GM12878 (cell line): ENCODE data around the gene AQP3. TPM values are rescaled to one million over a fixed set of nuclear protein-coding genes. Genes with fewer than 3 reads are reported as not detected.

ENCODE experiments used
- EED ChIP-seq: sonication (generic); IDR thresholded peaks from 2 replicates; pipeline ENCODE4 v1.6.1; 2016; ENCODE audit warnings: antibody characterized with exemption, low read depth
- HDAC6 ChIP-seq: fragments of 200-600 bp; sonication (generic); IDR thresholded peaks from one replicate; pipeline ENCODE4 v1.8.0; 2017; ENCODE audit warnings: antibody characterized with exemption; ENCODE audit not compliant: unreplicated experiment
- MYC ChIP-seq: IDR thresholded peaks from 2 replicates; pipeline ENCODE4 v1.6.1; 2011; ENCODE audit warnings: mild to moderate bottlenecking, low read length, moderate library complexity, inconsistent platforms; ENCODE audit not compliant: insufficient read depth, insufficient replicate concordance, insufficient read length, severe bottlenecking
- NFYA ChIP-seq: IDR thresholded peaks from 2 replicates; pipeline ENCODE4 v1.6.1; 2011; ENCODE audit warnings: low read depth, mild to moderate bottlenecking, low read length, improper control_type of control experiment, borderline replicate concordance
- NRF1 ChIP-seq: conservative IDR thresholded peaks from 2 replicates; pipeline ENCODE4 v1.6.1; 2011; ENCODE audit warnings: mild to moderate bottlenecking, low read depth, low read length, improper control_type of control experiment
- SPI1 ChIP-seq: IDR thresholded peaks from 2 replicates; pipeline ENCODE4 v1.6.1; 2011; ENCODE audit warnings: low read depth, mild to moderate bottlenecking, low read length, moderate library complexity, borderline replicate concordance; ENCODE audit not compliant: insufficient read depth
- TCF3 ChIP-seq: IDR thresholded peaks from 2 replicates; pipeline ENCODE4 v1.6.1; 2012; ENCODE audit warnings: low read depth, mild to moderate bottlenecking, low read length, borderline replicate concordance; ENCODE audit not compliant: insufficient read depth
- TCF7 ChIP-seq: IDR thresholded peaks from 2 replicates; pipeline ENCODE4 v1.6.1; 2014; ENCODE audit warnings: antibody characterized with exemption, borderline replicate concordance
- polyA plus RNA-seq, 11 experiments: library from polyadenylated mRNA; depleted of rRNA in 4 of 11; unstranded in 6 of 11; stranded (reverse) in 5 of 11; fragments of >200 nt; fragmentation: Nextera tagmentation in 4 of 11; fragmentation: Illumina TruSeq in 1 of 11; extraction: Ambion mirVana in 4 of 11; extraction: Trizol in 1 of 11; gene quantifications; 1 replicate in 1 of 11; 2 replicates in 10 of 11; pipeline versions ENCODE4 v1.2.1 to v1.2.3, GENCODE V29; 2011 to 2016; ENCODE audit warnings: inconsistent platforms in 2 of 11, missing spikeins in 2 of 11, low read depth in 1 of 11
- total RNA-seq, 4 experiments: library from RNA; depleted of rRNA in 3 of 4; stranded (reverse); fragments of >200 nt in 3 of 4; fragmentation: Illumina TruSeq in 1 of 4; extraction: Trizol in 1 of 4; gene quantifications; 2 replicates each; pipeline versions ENCODE4 v1.2.1 to v1.2.3, GENCODE V29; 2013 to 2021
- TF ChIP-seq, protein P1 (sequence below): fragments of 450-650 bp; IDR thresholded peaks from 2 replicates; pipeline ENCODE4 v1.6.1; 2018; ENCODE audit warnings: mild to moderate bottlenecking, low read depth, moderate library complexity; ENCODE audit not compliant: partially characterized antibody
- TF ChIP-seq, protein P2 (sequence below): fragments of 150-350 bp; IDR thresholded peaks from 2 replicates; pipeline ENCODE4 v1.6.1; 2014; ENCODE audit warnings: mild to moderate bottlenecking, low read depth, low read length
- TF ChIP-seq, protein P3 (sequence below): IDR thresholded peaks from 2 replicates; pipeline ENCODE4 v1.6.1; 2012; ENCODE audit warnings: low read length, inconsistent platforms
- TF ChIP-seq, protein P4 (sequence below): IDR thresholded peaks from 2 replicates; pipeline ENCODE4 v1.6.1; 2011; ENCODE audit warnings: low read depth, mild to moderate bottlenecking, low read length, moderate library complexity, borderline replicate concordance; ENCODE audit errors: extremely low read depth
- TF ChIP-seq, protein P5 (sequence below): IDR thresholded peaks from 2 replicates; pipeline ENCODE4 v1.6.1; 2011; ENCODE audit warnings: borderline replicate concordance, low read depth, mild to moderate bottlenecking, moderate library complexity, low read length; ENCODE audit not compliant: insufficient read depth, poor library complexity, severe bottlenecking
- TF ChIP-seq, protein P6 (sequence below): IDR thresholded peaks from 2 replicates; pipeline ENCODE4 v1.6.1; 2012; ENCODE audit warnings: improper control_type of control experiment, low read depth, low read length; ENCODE audit not compliant: insufficient replicate concordance

Gene AQP3
- total and polyA plus RNA-seq, 10 of the 15 experiments (the other 5 are each of a cell fraction or from before 2014, with no cell fraction given) = 0.60 to 11.8 (median 4.5) TPM

DNA sequence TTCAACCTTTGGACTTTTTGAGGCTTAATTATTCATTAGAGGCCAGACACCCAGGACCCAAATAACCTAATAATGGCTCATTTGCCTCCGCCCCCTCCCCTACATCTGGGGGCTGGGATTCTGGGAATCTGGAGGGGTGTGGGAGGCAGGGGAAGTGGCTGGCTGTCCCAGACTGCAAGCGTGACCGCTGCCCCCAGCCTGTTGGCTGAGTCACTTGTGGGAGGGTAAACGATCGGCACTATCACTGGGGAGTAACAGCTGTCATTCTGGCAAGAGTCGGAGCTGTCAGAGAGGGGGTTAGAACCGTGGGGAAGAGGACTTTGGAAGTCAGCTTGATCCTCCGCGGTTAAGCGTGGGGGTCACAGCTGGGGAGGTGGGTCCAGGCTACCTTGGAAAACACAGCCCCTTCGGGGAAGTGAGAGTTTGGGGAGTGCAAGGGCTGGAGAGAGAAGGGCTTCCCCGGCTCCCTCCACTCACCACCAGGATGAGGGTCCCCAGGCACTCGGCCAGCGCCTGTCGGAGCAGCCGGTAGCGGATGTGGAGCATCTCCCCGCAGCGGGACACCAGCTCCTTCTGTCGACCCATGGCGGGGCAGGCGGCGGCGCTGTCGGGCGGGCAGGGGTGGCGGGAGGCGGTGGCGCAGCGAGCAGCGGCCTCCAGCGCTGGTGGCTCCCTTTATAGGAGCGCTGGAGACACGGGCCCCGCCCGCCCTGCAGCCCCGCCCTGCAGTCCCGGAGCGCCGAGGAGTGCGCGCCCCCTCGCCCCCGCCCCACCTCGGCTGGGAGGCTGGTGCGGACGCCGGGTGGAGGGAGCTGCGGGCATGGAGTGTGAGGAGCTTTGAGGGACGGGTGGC lies at the start of gene AQP3 (continued):
- TF ChIP-seq, protein P1, sequence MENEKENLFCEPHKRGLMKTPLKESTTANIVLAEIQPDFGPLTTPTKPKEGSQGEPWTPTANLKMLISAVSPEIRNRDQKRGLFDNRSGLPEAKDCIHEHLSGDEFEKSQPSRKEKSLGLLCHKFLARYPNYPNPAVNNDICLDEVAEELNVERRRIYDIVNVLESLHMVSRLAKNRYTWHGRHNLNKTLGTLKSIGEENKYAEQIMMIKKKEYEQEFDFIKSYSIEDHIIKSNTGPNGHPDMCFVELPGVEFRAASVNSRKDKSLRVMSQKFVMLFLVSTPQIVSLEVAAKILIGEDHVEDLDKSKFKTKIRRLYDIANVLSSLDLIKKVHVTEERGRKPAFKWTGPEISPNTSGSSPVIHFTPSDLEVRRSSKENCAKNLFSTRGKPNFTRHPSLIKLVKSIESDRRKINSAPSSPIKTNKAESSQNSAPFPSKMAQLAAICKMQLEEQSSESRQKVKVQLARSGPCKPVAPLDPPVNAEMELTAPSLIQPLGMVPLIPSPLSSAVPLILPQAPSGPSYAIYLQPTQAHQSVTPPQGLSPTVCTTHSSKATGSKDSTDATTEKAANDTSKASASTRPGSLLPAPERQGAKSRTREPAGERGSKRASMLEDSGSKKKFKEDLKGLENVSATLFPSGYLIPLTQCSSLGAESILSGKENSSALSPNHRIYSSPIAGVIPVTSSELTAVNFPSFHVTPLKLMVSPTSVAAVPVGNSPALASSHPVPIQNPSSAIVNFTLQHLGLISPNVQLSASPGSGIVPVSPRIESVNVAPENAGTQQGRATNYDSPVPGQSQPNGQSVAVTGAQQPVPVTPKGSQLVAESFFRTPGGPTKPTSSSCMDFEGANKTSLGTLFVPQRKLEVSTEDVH = no peak
- TF ChIP-seq TCF3 (no peak), TCF7 (no peak), EED (peak; percentile 22; the same call in 1 of the 2 replicates), NFYA (no peak), HDAC6 (no peak), NRF1 (no peak), SPI1 (no peak), MYC (no peak)
- TF ChIP-seq, protein P2, sequence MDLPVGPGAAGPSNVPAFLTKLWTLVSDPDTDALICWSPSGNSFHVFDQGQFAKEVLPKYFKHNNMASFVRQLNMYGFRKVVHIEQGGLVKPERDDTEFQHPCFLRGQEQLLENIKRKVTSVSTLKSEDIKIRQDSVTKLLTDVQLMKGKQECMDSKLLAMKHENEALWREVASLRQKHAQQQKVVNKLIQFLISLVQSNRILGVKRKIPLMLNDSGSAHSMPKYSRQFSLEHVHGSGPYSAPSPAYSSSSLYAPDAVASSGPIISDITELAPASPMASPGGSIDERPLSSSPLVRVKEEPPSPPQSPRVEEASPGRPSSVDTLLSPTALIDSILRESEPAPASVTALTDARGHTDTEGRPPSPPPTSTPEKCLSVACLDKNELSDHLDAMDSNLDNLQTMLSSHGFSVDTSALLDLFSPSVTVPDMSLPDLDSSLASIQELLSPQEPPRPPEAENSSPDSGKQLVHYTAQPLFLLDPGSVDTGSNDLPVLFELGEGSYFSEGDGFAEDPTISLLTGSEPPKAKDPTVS = no peak
- TF ChIP-seq, protein P3, sequence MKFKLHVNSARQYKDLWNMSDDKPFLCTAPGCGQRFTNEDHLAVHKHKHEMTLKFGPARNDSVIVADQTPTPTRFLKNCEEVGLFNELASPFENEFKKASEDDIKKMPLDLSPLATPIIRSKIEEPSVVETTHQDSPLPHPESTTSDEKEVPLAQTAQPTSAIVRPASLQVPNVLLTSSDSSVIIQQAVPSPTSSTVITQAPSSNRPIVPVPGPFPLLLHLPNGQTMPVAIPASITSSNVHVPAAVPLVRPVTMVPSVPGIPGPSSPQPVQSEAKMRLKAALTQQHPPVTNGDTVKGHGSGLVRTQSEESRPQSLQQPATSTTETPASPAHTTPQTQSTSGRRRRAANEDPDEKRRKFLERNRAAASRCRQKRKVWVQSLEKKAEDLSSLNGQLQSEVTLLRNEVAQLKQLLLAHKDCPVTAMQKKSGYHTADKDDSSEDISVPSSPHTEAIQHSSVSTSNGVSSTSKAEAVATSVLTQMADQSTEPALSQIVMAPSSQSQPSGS = no peak
- TF ChIP-seq, protein P4, sequence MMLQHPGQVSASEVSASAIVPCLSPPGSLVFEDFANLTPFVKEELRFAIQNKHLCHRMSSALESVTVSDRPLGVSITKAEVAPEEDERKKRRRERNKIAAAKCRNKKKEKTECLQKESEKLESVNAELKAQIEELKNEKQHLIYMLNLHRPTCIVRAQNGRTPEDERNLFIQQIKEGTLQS = no peak
- TF ChIP-seq, protein P5, sequence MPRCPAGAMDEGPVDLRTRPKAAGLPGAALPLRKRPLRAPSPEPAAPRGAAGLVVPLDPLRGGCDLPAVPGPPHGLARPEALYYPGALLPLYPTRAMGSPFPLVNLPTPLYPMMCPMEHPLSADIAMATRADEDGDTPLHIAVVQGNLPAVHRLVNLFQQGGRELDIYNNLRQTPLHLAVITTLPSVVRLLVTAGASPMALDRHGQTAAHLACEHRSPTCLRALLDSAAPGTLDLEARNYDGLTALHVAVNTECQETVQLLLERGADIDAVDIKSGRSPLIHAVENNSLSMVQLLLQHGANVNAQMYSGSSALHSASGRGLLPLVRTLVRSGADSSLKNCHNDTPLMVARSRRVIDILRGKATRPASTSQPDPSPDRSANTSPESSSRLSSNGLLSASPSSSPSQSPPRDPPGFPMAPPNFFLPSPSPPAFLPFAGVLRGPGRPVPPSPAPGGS = no peak
- TF ChIP-seq, protein P6, sequence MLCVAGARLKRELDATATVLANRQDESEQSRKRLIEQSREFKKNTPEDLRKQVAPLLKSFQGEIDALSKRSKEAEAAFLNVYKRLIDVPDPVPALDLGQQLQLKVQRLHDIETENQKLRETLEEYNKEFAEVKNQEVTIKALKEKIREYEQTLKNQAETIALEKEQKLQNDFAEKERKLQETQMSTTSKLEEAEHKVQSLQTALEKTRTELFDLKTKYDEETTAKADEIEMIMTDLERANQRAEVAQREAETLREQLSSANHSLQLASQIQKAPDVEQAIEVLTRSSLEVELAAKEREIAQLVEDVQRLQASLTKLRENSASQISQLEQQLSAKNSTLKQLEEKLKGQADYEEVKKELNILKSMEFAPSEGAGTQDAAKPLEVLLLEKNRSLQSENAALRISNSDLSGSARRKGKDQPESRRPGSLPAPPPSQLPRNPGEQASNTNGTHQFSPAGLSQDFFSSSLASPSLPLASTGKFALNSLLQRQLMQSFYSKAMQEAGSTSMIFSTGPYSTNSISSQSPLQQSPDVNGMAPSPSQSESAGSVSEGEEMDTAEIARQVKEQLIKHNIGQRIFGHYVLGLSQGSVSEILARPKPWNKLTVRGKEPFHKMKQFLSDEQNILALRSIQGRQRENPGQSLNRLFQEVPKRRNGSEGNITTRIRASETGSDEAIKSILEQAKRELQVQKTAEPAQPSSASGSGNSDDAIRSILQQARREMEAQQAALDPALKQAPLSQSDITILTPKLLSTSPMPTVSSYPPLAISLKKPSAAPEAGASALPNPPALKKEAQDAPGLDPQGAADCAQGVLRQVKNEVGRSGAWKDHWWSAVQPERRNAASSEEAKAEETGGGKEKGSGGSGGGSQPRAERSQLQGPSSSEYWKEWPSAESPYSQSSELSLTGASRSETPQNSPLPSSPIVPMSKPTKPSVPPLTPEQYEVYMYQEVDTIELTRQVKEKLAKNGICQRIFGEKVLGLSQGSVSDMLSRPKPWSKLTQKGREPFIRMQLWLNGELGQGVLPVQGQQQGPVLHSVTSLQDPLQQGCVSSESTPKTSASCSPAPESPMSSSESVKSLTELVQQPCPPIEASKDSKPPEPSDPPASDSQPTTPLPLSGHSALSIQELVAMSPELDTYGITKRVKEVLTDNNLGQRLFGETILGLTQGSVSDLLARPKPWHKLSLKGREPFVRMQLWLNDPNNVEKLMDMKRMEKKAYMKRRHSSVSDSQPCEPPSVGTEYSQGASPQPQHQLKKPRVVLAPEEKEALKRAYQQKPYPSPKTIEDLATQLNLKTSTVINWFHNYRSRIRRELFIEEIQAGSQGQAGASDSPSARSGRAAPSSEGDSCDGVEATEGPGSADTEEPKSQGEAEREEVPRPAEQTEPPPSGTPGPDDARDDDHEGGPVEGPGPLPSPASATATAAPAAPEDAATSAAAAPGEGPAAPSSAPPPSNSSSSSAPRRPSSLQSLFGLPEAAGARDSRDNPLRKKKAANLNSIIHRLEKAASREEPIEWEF = no peak
